KBM-7 (cell line): ENCODE data around the gene SEPTIN14.
"Not testable (repeated sequence)": the region's sequence is repeated elsewhere in the genome, so short reads cannot be mapped to it uniquely, and the experiment has no call there.

Experiments used
- DNase-seq: peaks from one replicate; pipeline ENCODE4 v3.0.0-alpha.2; 2015
- in situ Hi-C: fragments of 300-500 bp; cut with MboI; formaldehyde crosslinking; loops from 2 replicates; pipeline ENCODE4 v1.14.3; 2020; ENCODE audit warnings: low sequenced_read_pairs, low pct_unique_long_range_greater_than_20kb, mixed read lengths

Gene SEPTIN14

GRCh38 chr7:55792048-55792447, 70.5 kb downstream of the SEPTIN14 start:
- in situ Hi-C loops: no loop called here
- DNase-seq: no peak

DNA sequence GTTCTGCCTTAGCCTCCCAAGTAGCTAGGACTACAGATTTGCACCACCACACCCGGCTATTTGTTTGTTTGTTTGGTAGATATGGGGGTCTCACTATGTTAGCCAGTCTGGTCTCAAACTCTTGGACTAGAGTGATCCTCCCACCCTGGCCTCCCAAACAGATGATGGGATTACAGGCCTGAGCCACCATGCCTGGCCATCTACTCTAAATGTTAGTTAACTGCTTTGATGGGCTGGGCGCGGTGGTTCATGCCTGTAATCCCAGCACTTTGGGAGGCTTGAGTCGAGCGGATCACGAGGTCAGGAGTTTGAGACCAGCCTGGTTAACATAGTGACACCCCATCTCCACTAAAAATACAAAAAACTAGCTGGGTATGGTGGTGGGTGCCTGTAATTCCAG, 74.8 kb downstream of the SEPTIN14 start:
- in situ Hi-C loops: no loop called here

DNA sequence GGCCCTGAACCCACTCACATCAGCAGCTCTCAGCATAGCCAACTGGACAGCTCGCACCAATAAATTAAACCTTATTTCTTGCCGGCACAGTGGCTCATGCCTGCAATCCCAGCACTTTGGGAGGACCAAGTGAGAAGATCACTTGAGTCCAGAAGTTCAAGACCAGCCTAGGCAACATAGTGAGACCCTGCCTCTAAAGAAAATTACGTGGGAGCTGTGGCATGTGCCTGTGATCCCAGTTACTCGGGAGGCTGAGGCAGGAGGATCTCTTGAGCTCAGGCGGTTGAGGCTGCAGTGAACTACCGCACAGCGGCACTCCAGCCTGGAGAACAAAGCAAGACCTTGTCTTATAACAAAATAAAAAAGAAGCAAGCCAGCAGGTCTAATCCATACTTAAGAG, 75.7 kb downstream of the SEPTIN14 start:
- in situ Hi-C loops: no loop called here

More for the DNA sequence above, 74.8 kb downstream of the SEPTIN14 start:
- DNase-seq: no peak

GRCh38 chr7:55785444-55785843, 77.1 kb downstream of the SEPTIN14 start:
- in situ Hi-C loops, DNase-seq: not testable (repeated sequence)

More for the DNA sequence above, 75.7 kb downstream of the SEPTIN14 start:
- DNase-seq: no peak

DNA sequence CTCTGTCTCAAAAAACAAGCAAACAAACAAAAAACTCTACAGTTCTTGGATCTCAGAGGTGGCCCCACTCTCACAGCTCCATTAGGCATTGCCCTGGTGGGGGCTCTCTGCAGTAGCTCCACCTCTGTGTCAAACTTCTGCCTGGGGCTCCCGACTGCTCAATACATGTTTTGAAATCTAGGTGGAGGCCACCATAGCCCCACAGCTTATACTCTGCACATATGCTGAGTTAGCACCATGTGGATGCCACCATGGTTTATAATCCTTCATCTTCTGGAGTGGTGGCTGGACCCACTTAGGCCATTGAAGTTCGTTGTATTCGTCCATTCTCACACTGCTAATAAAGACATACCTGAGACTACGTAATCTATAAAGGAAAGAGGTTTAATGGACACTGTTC, 78.4 kb downstream of the SEPTIN14 start:
- in situ Hi-C loops: no loop called here

DNA sequence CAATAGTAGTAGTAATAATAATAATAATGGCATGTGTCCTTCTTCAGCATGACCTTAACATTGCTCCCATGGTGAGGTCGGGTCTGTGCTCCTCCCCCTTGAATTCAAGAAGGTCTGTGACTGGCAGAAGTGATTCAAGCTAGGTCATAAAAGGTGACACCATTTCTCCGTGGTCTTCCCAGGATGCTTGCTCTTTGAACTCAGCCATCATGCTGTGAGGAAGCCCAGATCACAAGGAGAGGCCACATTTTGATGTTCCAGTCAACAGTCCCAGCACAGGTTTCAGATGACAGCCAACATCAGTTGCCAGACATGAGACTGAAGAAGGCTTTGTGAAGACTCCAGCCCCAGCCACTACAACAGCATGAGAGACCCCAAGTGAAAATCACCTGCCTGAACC, 83.9 kb downstream of the SEPTIN14 start:
- in situ Hi-C loops: no loop called here
- no peak for DNase-seq

More for the DNA sequence above, 78.4 kb downstream of the SEPTIN14 start:
- DNase-seq: no peak

DNA sequence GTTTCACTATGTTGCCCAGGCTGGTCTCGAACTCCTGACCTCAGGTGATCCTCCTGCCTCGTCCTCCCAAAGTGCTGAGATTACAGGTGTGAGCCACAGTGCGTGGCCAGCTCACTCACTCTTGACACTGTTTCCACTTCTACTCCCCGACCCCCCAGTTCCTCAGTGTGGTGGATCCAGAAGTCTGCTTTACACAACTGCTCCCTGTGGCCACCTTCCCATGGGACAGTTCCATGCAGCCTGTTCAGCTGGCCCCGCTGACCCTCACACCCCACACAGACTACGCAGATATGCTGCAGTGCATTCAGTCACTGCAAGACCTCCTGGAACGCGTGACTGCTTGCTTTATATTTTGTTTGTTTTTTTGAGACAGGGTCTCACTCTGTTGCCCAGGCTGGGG, 86.4 kb downstream of the SEPTIN14 start:
- in situ Hi-C loops: no loop called here
- DNase-seq: no peak

- in situ Hi-C loops: no loop called here
- DNase-seq: no peak
Observed at GRCh38 chr7:55775051-55775420, 87.5 kb downstream of the SEPTIN14 start.

DNA sequence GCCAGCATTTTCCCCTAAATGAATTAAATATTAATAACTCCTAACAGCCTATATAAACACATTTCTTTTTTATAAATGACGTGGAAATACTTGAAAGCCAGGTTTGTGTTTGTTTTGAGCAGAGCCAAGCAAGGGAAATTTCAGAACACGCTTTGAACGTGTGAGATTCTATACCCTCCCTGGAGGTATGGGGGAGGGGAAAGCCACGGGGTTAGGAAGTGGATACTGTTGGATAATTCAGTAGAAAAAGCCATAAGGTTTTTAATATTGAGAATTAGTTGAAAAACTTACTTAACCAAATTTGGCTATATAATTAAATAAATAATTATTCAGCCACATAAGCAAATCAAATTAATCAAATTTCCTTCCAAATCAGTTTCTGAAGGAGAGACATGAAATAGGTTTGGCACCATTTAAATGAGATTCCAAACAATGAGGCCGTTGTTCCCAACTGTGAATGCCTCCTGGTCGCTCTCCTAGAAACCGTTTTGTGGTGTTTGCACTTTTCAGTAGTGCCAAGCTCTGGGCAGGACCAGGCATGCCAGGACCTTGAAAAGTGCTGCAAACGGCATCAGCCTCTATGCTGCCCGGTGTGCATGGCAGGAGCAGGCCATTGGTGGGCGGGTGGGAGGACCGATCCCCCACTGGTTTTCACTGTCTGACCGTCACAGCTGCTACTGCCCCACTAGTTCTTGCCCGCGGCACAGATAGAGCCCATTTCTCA, 88.1 kb downstream of the SEPTIN14 start:
- no peak for DNase-seq
- in situ Hi-C loops: no loop called here

GRCh38 chr7:55770778-55771177, 91.8 kb downstream of the SEPTIN14 start:
- in situ Hi-C loops: no loop called here
- no peak for DNase-seq

GRCh38 chr7:55753274-55753862, 109.2 kb downstream of the SEPTIN14 start:
- in situ Hi-C loops, DNase-seq: not testable (repeated sequence)

GRCh38 chr7:55744706-55745105, 117.8 kb downstream of the SEPTIN14 start:
- DNase-seq, in situ Hi-C loops: not testable (repeated sequence)
